GM23338 (cell line): ENCODE results near the gene USP28. TPM values are rescaled to one million over a fixed set of nuclear protein-coding genes. Genes with fewer than 3 reads are reported as not detected.
A peak's percentile ranks its signal among the peaks of the same experiment; 100 is the strongest.

Experiments used
- ATAC-seq: fragments of 200-7000 bp; cut with Tn5 transposase; 3 replicates; pipeline ENCODE4 v1.9.1; 2020
- DNase-seq: peaks from one replicate; pipeline ENCODE4 v3.0.0-alpha.2; 2015; ENCODE audit warnings: low spot score
- H2AFZ ChIP-seq: fragments of 200-600 bp; sonication (generic); 2 replicates; pipeline ENCODE4 v1.8.0; 2016; ENCODE audit warnings: antibody characterized with exemption, mild to moderate bottlenecking, moderate library complexity
- H3F3A ChIP-seq: fragments of 200-600 bp; sonication (generic); replicated peaks from 2 replicates; pipeline ENCODE4 v1.8.0; 2017; ENCODE audit warnings: antibody characterized with exemption, mixed run types, low read depth
- H3K27ac ChIP-seq: fragments of 200-600 bp; sonication (generic); 2 replicates; pipeline ENCODE4 v1.6.1; 2016; ENCODE audit warnings: low read depth
- H3K27me3 ChIP-seq: fragments of 200-600 bp; sonication (generic); 2 replicates; pipeline ENCODE4 v1.8.0; 2016; ENCODE audit warnings: mild to moderate bottlenecking, mixed run types, moderate library complexity; ENCODE audit not compliant: insufficient read depth
- H3K36me3 ChIP-seq: fragments of 200-600 bp; sonication (generic); 2 replicates; pipeline ENCODE4 v1.8.0; 2016; ENCODE audit warnings: mild to moderate bottlenecking; ENCODE audit not compliant: insufficient read depth
- H3K4me1 ChIP-seq: fragments of 200-600 bp; sonication (generic); 2 replicates; pipeline ENCODE4 v1.8.0; 2016; ENCODE audit warnings: mild to moderate bottlenecking, moderate library complexity; ENCODE audit not compliant: insufficient read depth
- H3K4me2 ChIP-seq: fragments of 200-600 bp; sonication (generic); 2 replicates; pipeline ENCODE4 v1.7.1; 2017; ENCODE audit warnings: mixed run types
- H3K4me3 ChIP-seq: fragments of 200-600 bp; sonication (generic); 2 replicates; pipeline ENCODE4 v1.6.1; 2016; ENCODE audit warnings: mixed run types
- H3K79me2 ChIP-seq: fragments of 200-600 bp; sonication (generic); replicated peaks from 2 replicates; pipeline ENCODE4 v1.8.0; 2017; ENCODE audit warnings: mild to moderate bottlenecking; ENCODE audit not compliant: insufficient read depth
- H3K9me2 ChIP-seq: fragments of 200-600 bp; sonication (generic); 2 replicates; pipeline ENCODE4 v1.8.0; 2017; ENCODE audit not compliant: insufficient read depth
- H4K20me1 ChIP-seq: fragments of 200-600 bp; sonication (generic); replicated peaks from 2 replicates; pipeline ENCODE4 v1.8.0; 2017; ENCODE audit warnings: mild to moderate bottlenecking; ENCODE audit not compliant: insufficient read depth
- H3K27ac Mint-ChIP-seq: 2 replicates; pipeline ENCODE4 v1.8.0; 2020; ENCODE audit warnings: inconsistent platforms, mild to moderate bottlenecking, moderate library complexity, mixed read lengths
- H3K27me3 Mint-ChIP-seq: 3 replicates; pipeline ENCODE4 v1.8.0; 2022; ENCODE audit warnings: low read depth, mild to moderate bottlenecking, moderate library complexity, mixed read lengths, inconsistent platforms; ENCODE audit not compliant: insufficient read depth, poor library complexity
- H3K36me3 Mint-ChIP-seq: 3 replicates; pipeline ENCODE4 v1.8.0; 2021; ENCODE audit warnings: low read depth, mild to moderate bottlenecking, inconsistent platforms, moderate library complexity, mixed read lengths
- H3K4me1 Mint-ChIP-seq: 3 replicates; pipeline ENCODE4 v1.8.0; 2020; ENCODE audit warnings: mild to moderate bottlenecking, inconsistent platforms, mixed read lengths
- H3K4me3 Mint-ChIP-seq: 3 replicates; pipeline ENCODE4 v1.8.0; 2021; ENCODE audit warnings: moderate library complexity, mild to moderate bottlenecking, inconsistent platforms, mixed read lengths
- H3K9me3 Mint-ChIP-seq: 3 replicates; pipeline ENCODE4 v1.8.0; 2020; ENCODE audit warnings: moderate library complexity, mild to moderate bottlenecking, inconsistent platforms, mixed read lengths
- CTCF ChIP-seq, 2 experiments: fragments of 200-600 bp in 1 of 2; sonication (generic) in 1 of 2; conservative IDR thresholded peaks; 2 replicates each; pipeline versions ENCODE4 v1.5.1 to v1.6.1; 2016 to 2017; ENCODE audit warnings: antibody characterized with exemption in 2 of 2, low read depth in 2 of 2, mild to moderate bottlenecking in 2 of 2, moderate library complexity in 1 of 2
- ETS1 ChIP-seq: IDR thresholded peaks from 2 replicates; pipeline ENCODE4 v1.6.1; 2016; ENCODE audit warnings: antibody characterized with exemption
- EZH2 ChIP-seq: fragments of 200-600 bp; sonication (generic); IDR thresholded peaks from one replicate; pipeline ENCODE4 v1.8.0; 2017; ENCODE audit warnings: antibody characterized with exemption, mild to moderate bottlenecking, low read depth; ENCODE audit not compliant: unreplicated experiment
- NANOG ChIP-seq: IDR thresholded peaks from 2 replicates; pipeline ENCODE4 v1.6.1; 2016; ENCODE audit warnings: antibody characterized with exemption, borderline replicate concordance
- POLR2AphosphoS5 ChIP-seq: IDR thresholded peaks from 2 replicates; pipeline ENCODE4 v1.6.1; 2016; ENCODE audit warnings: antibody characterized with exemption, low read depth
- ZNF114 ChIP-seq: fragments of 250-450 bp; sonication (Bioruptor Pico); IDR thresholded peaks from 2 replicates; pipeline ENCODE4 v1.5.0; 2020; ENCODE audit warnings: mild to moderate bottlenecking, moderate library complexity
- ZNF462 ChIP-seq: fragments of 250-450 bp; sonication (Bioruptor Pico); IDR thresholded peaks from 2 replicates; pipeline ENCODE4 v1.5.0; 2020; ENCODE audit warnings: mild to moderate bottlenecking, moderate library complexity
- polyA plus RNA-seq: library from polyadenylated mRNA; unstranded; fragments of >200 nt; fragmentation: Nextera tagmentation; extraction: Ambion mirVana; gene quantifications from 2 replicates; pipeline ENCODE4 v1.2.1, GENCODE V29; 2016
- total RNA-seq: library from RNA; depleted of rRNA; stranded (reverse); fragments of >200 nt; shearing (Covaris generic); gene quantifications from 2 replicates; pipeline ENCODE4 v1.2.3, GENCODE V29; 2014

USP28 gene
- total and polyA plus RNA-seq, 2 experiments from 2014 or later = 73.9 to 171 TPM

- peaks cover 43% of the 10 kb centered on the region for H3K4me1 Mint-ChIP-seq
- no peak overlapping the region for H3K27ac Mint-ChIP-seq
- H3K4me3 ChIP-seq = peak overlapping the region; percentile 74
- peaks cover 54% of the 10 kb centered on the region for H3K4me1 ChIP-seq
- no peak for ATAC-seq
- peak overlapping the region; percentile 34; the same call in 1 of the 3 replicates for H3K4me3 Mint-ChIP-seq
- peaks cover 68% of the 10 kb centered on the region for H3K36me3 Mint-ChIP-seq
- peaks cover 89% of the 10 kb centered on the region for H3K79me2 ChIP-seq
- no peaks in the 10 kb centered on the region for H3K27me3 ChIP-seq
- peaks cover 8% of the 10 kb centered on the region for H3K27me3 Mint-ChIP-seq
- TF ChIP-seq ETS1 = no peak
- TF ChIP-seq ZNF114 (CRISPR knock-in tag) = no peak
- no peak for TF ChIP-seq NANOG
- TF ChIP-seq ZNF462 (CRISPR knock-in tag) = no peak
- TF ChIP-seq EZH2 = no peak
- no peak for TF ChIP-seq CTCF (conservative IDR thresholded peaks at IDR 0.05; ENCODE audit: low read depth in 2 of 2)
- no peak for TF ChIP-seq POLR2AphosphoS5
- 0 out of 2 replicates have a peak, but pooled peaks cover 3% of the 10 kb centered on the region for H3F3A ChIP-seq
- no peaks in the 10 kb centered on the region for H3K9me3 Mint-ChIP-seq
- H4K20me1 ChIP-seq = peaks cover 68% of the 10 kb centered on the region
- no peak for DNase-seq
- H3K9me2 ChIP-seq = no peaks in the 10 kb centered on the region
- H3K4me2 ChIP-seq = peak overlapping the region; percentile 89
- H3K36me3 ChIP-seq = peaks cover 23% of the 10 kb centered on the region
- no peak overlapping the region for H2AFZ ChIP-seq
- H3K27ac ChIP-seq = peak overlapping the region; percentile 62
Measured at GRCh38 chr11:113871336-113871735, 4.0 kb downstream of the USP28 start.
